ENCODE results near the gene ZNF341.
"Not testable (repeated sequence)": the region's sequence is repeated elsewhere in the genome, so short reads cannot be mapped to it uniquely, and the experiment has no call there.

ZNF341 gene

DNA sequence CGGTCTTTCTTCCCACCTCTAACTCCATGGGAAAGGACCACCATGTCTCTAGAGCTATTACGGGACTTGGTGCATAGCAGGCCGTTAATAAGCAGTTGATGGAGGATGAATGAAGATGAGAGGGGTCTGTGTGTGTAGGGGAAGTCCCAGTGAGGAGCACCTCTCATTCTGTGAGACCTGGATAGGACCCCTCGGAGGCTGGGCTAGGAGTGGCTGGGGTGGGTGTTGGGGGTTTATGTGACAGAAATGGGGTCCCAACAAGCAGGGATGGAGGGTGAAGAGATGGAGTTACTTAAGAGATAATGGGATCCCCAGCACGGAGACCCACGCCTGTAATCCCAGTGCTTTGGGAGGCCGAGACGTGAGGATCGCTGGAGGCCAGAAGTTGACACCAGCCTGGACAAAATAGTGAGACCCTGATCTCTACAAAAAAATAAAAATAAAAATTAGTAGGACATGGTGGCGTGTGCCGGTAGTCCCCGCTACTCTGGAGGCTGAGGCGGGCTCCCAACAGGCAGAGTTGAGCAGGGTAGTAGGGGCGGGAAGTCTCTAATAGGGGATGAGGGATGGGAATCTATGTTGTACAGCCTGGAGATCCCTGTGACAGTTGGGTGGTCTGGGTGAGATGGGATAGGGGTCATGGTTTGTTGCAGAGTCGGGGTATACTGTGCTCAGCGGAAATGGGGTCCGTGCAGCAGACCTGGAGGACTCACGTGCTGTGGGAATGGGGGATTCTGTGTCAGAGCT, 677 bp upstream of the ZNF341 start:
- DNase-seq (ENCODE audit: low read depth): no peak

DNA sequence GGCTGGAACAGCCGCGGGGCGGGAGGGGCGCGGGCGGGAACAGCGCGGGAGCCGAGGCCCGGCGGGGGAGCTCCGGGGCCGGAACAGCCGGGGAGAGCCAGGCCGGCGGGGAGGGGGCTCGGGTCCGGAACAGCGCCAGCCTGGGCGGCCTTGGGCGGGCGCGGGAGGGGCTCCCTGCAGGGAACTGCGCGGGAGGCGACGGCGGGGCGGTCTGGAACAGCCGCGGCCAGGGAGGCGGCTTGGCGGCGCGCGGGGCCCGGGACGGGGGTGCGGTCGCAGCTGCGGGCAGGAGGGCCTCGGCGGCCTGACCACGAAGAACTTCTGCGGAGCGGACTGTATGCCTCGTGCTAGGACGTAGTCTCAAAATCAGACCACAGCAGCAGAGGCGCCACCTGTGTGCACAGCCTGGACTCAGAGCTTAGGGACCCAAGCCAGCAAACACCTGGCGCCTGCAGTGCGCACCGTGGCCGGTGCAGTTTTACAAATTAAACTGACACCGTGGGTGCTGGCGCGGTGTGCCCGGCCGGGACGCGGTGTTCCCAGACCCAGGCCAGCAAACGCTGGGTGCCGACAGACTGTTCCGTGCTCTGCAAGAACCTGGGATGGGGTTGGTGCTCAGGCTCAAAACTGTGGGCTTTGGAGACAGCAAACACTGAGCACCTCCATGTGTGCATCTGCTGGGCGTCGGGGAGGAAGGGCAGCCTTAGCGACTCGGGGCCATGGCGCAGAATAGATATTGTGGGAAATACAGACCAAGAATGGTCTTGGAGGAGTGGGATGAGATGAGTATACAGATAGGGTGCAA, 572 bp downstream of the ZNF341 start:
- DNase-seq (ENCODE audit: low read depth): peak; percentile 71

DNA sequence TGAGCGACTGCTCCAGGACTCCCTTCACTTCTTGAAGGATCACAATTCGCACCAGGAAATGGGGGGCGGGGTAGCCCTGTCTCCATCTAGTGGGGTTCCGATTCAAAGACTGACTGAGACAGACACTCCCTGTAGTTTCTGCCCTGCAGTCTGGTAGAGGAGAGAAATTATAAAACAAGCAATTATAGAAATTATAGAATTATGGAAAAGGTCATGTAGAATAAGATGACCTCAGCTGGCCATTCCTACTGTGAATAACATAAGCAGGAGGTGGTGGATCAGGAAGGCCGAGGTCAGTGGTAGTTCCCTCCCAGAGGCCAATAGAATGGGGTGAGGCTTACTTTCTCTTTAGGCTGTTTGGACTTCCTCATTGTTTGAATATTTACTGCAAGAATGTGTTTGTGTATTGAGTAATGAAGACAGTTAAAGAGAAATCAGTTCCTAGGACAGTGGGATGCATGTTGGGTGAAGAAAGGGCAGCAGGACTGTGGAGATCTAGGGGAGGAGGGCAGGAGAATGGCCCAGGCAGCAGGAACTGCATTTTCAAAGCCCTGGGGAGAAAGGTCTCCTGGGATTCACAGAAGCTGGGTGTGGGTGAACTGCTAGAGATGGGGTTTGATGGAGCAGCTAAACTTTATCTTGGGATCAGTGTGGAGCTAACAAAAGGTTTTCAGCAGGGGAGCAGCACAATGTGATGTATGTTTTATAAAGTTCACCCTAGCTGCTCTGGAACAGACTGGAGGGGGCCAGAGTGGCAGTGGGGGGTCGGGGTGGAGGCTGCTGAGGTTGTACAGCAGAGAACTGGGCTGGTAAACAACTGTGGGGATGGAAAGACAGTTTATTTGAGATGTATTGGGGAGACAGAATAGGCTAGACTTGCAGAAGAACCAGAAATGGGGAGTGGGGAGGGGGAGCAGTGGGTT, 2.1 kb downstream of the ZNF341 start:
- no peak for DNase-seq (ENCODE audit: low read depth)

GRCh38 chr20:33736962-33737361, 5.2 kb downstream of the ZNF341 start:
- no peak for DNase-seq (ENCODE audit: low read depth)

DNA sequence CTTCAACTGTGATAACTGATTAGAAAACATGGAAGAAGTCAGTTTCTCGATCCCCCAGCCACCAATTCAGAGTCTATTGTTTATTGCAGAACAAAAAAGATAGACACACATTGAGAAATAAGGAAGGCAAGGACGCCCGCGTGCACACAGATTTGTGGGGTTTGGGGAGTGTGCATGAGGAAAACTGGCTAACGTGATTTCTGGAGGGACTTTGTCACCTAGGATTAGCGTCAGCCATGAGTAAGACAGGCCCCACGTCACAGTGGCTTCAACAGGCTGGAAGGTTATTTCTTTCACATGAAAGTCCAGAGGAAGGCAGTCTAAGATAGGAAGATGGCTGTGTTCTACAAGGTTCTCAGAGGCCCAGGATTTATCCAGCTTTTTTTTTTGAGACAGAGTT, 7.7 kb downstream of the ZNF341 start:
- DNase-seq (ENCODE audit: low read depth): no peak

DNA sequence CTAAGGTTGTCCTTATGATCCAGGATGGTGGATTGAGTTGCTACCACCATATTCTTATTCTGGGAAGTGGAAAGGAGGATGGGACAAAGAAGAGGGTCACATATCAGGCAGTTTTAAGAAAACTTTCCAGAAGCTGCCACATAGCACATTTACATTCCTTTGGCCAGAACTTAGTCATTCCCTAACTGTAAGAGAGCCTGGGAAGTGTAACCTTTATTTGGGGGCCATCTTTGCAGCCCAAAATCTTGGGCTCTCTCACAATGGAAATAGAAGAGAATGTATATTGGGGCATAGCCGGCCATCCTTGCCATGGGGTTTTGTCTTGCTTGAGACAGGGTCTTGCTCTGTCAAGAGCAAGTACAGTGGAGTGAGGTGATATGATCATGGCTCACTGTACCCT, 8.4 kb downstream of the ZNF341 start:
- DNase-seq (ENCODE audit: low read depth): no peak

DNA sequence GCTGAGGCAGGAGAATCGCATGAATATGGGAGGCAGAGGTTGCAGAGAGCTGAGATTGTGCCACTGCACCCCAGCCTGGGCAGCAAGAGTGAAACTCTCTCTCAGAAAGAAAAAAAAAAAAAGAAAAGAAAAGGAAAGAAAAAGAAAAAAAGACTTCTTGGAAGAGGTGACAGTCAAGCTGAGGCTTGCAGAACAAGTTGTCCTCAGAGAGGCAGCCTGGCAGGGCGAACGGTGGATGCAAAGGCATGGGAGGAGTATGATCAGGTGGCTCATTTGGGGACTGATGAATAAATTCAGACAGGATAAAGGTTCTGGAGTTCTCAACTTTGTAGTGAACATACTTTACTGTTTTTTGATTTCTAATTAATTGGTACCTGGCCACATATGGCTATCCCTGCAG, 12.4 kb downstream of the ZNF341 start:
- DNase-seq (ENCODE audit: low read depth): no peak

DNA sequence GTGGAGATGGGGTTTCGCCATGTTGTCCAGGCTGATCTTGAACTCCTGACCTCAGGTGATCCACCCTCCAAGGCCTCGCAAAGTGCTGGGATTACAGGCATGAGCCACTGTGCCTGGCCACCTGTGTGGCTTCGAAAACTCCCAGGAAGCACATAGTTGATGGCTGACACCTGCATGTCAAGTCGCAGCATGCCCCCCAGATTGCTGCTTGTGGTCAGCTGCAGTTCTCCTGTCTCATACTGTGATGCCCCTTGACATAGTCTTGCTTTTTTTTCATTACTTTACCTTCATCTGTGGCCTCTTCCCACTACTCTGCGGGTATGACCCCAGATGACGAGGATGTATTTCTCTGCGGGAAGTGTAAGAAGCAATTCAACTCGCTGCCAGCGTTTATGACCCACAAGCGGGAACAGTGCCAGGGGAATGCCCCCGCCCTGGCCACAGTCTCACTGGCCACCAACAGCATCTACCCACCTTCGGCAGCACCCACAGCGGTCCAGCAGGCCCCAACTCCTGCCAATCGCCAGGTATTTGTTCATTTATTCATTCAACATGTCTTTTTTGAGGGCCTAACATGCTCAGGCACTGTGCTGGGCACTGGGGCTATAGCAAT, 13.1 kb downstream of the ZNF341 start:
- DNase-seq (ENCODE audit: low read depth): no peak

DNA sequence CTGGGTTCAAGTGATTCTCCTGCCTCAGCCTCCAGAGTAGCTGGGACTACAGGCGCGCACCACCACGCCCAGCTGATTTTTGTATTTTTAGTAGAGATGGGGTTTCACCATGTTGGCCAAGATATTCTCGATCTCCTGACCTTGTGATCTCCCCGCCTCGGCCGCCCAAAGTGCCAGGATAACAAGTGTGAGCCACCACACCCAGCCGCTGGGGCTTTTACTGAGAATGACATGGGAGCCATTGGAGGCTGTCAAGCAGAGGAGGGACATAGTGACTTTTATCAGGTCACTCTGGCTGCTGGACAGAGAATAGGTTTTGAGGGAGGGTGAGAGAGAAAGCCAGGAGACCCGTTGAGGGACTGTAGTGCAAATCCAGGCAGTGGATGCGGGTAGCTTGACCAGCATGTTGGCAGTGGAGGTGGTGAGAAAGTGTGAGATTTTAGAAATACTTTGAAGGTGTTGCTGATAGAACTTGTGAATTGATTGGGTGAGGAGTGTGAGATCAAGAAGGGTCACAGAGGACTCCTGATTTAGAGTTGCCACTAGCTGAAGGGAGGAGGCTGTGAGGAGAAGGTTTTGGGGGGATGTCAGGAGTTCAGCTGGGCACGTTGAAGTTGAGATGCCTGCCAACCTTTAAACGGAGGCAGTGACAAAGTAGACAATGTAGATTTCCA, 14.7 kb downstream of the ZNF341 start:
- DNase-seq (ENCODE audit: low read depth): no peak

GRCh38 chr20:33751775-33752174, 20.0 kb downstream of the ZNF341 start:
- DNase-seq (ENCODE audit: low read depth): no peak

- no peak for DNase-seq (ENCODE audit: low read depth)
These were observed 21.3 kb downstream of the ZNF341 start for GRCh38 chr20:33753143-33753542.

GRCh38 chr20:33753763-33754162, 22.0 kb downstream of the ZNF341 start:
- DNase-seq (ENCODE audit: low read depth): no peak

DNA sequence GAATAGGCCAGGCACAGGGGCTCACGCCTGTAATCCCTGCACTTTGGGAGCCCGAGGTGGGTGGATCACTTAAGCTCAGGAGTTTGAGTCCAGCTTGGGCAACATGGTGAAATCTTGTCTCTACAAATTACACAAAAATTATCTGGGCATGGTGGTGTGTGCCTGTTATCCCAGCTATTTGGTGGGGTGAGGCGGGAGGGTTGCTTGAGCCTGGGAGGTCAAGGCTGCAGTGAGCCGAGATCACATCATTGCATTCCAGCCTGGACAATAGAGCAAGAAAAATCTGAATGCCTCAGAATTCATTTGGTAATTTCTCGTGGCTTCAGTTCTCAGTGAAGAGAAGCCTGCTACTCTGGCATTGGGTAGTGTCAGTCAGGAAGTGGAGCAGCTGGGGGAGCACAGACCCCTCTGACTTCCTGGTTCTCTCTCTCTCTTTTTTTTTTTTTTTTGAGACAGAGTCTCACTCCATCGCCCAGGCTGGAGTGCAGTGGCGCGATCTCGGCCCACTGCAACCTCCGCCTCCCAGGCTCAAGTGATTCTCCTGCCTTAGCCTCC, 24.2 kb downstream of the ZNF341 start:
- not testable (repeated sequence) for DNase-seq (ENCODE audit: low read depth)

GRCh38 chr20:33757046-33757445, 25.2 kb downstream of the ZNF341 start:
- DNase-seq (ENCODE audit: low read depth): no peak

DNA sequence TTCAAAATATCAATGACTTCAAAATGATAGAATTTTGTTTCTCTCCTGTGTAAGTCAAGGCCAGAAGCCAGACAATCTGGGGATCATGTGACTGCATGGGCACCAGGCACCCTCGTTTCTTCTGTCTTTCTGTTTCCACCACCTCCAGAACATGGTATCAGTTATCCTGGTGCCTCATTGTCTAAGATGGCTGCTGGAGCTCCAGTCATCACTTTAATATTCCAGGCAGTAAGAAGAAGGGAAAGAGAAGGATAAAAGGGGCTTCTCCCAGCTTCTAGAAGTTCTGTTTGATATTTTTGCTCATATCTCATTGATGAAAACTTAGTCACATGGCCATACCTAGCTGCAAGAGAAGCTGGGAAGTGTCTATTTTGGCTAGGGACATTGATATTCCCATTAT, 25.7 kb downstream of the ZNF341 start:
- no peak for DNase-seq (ENCODE audit: low read depth)

GRCh38 chr20:33761698-33762250, 30.0 kb downstream of the ZNF341 start:
- DNase-seq (ENCODE audit: low read depth): no peak

- DNase-seq (ENCODE audit: low read depth): no peak
These were observed 33.3 kb downstream of the ZNF341 start for GRCh38 chr20:33765099-33765498.

DNA sequence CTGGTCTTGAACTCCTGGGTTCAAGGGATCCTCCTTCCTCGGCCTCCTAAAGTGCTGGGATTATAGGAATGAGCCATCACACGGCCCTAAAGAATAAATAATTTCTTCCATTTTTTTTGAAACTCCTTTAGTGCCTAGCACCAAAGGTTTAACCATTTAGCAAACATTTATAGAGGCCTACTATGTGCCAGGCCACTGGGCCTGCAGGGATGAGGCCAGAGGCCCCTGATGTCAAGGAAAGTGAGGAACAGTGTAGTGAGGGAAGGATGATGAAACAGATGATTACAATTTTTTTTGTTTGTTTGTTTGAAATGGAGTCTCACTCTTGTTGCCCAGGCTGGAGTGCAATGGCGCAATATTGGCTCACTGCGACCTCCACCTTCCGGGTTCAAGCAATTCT, 33.8 kb downstream of the ZNF341 start:
- DNase-seq (ENCODE audit: low read depth): no peak

DNA sequence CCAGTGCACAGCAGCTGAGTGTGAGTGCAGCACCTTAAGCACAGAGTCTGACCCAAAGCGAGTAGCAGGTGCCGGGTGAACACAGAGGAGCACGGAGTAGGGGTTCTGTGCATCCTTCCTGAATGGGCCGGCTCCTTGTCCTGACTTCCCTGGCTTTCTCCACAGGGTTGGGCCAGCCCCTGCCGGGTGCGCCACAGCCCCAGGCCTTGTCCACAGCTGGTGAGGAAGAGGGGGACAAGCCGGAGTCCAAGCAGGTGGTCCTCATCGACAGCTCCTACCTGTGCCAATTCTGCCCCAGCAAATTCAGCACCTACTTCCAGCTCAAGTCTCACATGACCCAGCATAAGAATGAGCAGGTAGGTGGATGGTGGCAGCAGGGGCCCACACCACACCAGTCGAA, 34.9 kb downstream of the ZNF341 start:
- DNase-seq (ENCODE audit: low read depth): no peak

GRCh38 chr20:33767777-33768138, 36.0 kb downstream of the ZNF341 start:
- DNase-seq (ENCODE audit: low read depth): no peak

DNA sequence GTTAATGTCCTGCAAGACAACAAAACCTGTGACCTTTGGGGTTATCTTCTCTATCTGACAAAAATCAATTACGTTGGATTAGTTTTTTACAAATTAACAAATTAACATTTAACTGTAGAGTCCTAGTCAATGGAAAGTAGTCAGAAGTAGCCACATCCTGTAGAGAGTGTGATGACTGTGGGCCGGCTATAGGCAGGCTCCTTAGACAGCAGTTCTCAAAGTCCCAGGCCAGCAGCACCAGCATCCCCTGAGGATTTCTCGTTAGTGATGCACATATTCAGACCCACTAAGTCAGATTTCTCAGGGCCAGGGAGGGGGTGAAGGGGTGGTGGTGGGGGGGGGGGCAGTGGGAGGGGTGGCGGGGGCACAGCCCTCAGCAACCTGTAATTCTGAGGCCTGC, 37.2 kb downstream of the ZNF341 start:
- no peak for DNase-seq (ENCODE audit: low read depth)

Data from stimulated activated CD4-positive, alpha-beta T cell treated with anti-CD3 and anti-CD28 coated beads, Interleukin-2, amount 100 ng/mL, for 4 hours (primary cell).